Endothelial cell (in vitro differentiated cells): ENCODE data around the gene XXYLT1. TPM values are rescaled to one million over a fixed set of nuclear protein-coding genes. Genes with fewer than 3 reads are reported as not detected.

ENCODE experiments used
- DNase-seq: peaks from one replicate; pipeline ENCODE4 v3.0.0; 2021; ENCODE audit warnings: low spot score
- H3K27ac Mint-ChIP-seq: one replicate; pipeline ENCODE4 v1.8.0; 2021; ENCODE audit warnings: mixed read lengths, inconsistent platforms; ENCODE audit not compliant: unreplicated experiment
- H3K27me3 Mint-ChIP-seq: one replicate; pipeline ENCODE4 v1.8.0; 2021; ENCODE audit warnings: mild to moderate bottlenecking, moderate library complexity, mixed read lengths, inconsistent platforms; ENCODE audit not compliant: unreplicated experiment
- H3K36me3 Mint-ChIP-seq: one replicate; pipeline ENCODE4 v1.8.0; 2021; ENCODE audit warnings: mild to moderate bottlenecking, low read depth, mixed read lengths, inconsistent platforms; ENCODE audit not compliant: unreplicated experiment
- H3K4me1 Mint-ChIP-seq: one replicate; pipeline ENCODE4 v1.8.0; 2021; ENCODE audit warnings: mild to moderate bottlenecking, mixed read lengths, inconsistent platforms; ENCODE audit not compliant: unreplicated experiment
- H3K4me3 Mint-ChIP-seq: one replicate; pipeline ENCODE4 v1.8.0; 2021; ENCODE audit warnings: mild to moderate bottlenecking, mixed read lengths, inconsistent platforms; ENCODE audit not compliant: unreplicated experiment
- H3K9me3 Mint-ChIP-seq: one replicate; pipeline ENCODE4 v1.8.0; 2021; ENCODE audit warnings: mixed read lengths, inconsistent platforms; ENCODE audit not compliant: unreplicated experiment
- CTCF ChIP-seq: fragments of 200-600 bp; sonication (generic); IDR thresholded peaks from one replicate; pipeline ENCODE4 v1.5.0; 2021; ENCODE audit warnings: antibody characterized with exemption; ENCODE audit not compliant: unreplicated experiment
- total RNA-seq: library from RNA; stranded (reverse); fragmentation: NEBNext Ultra II Directional; extraction: Animal tissue kit (Norgen Biotek cat#: 25700); gene quantifications from one replicate; pipeline ENCODE4 v1.2.1, GENCODE V29; 2021; ENCODE audit not compliant: unreplicated experiment

XXYLT1 gene
- total RNA-seq, 1 donor from 2014 or later, result 25.0 TPM

- no peak for TF ChIP-seq CTCF
- H3K27me3 Mint-ChIP-seq, result peaks cover 16% of the 10 kb centered on the region
- DNase-seq, result no peak
- peaks cover 16% of the 10 kb centered on the region for H3K36me3 Mint-ChIP-seq
- no peak overlapping the region for H3K4me3 Mint-ChIP-seq
- H3K4me1 Mint-ChIP-seq, result peaks cover 56% of the 10 kb centered on the region
- H3K27ac Mint-ChIP-seq, result no peak overlapping the region
- H3K9me3 Mint-ChIP-seq, result no peaks in the 10 kb centered on the region
These were observed 98.1 kb downstream of the XXYLT1 start for GRCh38 chr3:195172896-195173295.

GRCh38 chr3:195172039-195172684, 98.8 kb downstream of the XXYLT1 start:
- TF ChIP-seq CTCF, result no peak
- Mint-ChIP-seq H3K4me3 (no peak overlapping the region), H3K9me3 (no peaks in the 10 kb centered on the region), H3K36me3 (peaks cover 15% of the 10 kb centered on the region), H3K4me1 (peaks cover 52% of the 10 kb centered on the region), H3K27me3 (peaks cover 15% of the 10 kb centered on the region), H3K27ac (no peak overlapping the region)
- DNase-seq, result no peak

- Mint-ChIP-seq H3K4me1 (peaks cover 52% of the 10 kb centered on the region), H3K27me3 (peaks cover 10% of the 10 kb centered on the region), H3K4me3 (no peak overlapping the region), H3K9me3 (no peaks in the 10 kb centered on the region), H3K27ac (peak overlapping the region; percentile 81), H3K36me3 (peaks cover 13% of the 10 kb centered on the region)
- DNase-seq, result no peak
- TF ChIP-seq CTCF, result no peak
These were observed 99.7 kb downstream of the XXYLT1 start for GRCh38 chr3:195171093-195171873.

GRCh38 chr3:195170496-195170895, 100.5 kb downstream of the XXYLT1 start:
- Mint-ChIP-seq H3K27ac (no peak overlapping the region), H3K4me1 (peaks cover 55% of the 10 kb centered on the region), H3K27me3 (peaks cover 11% of the 10 kb centered on the region), H3K4me3 (no peak overlapping the region), H3K9me3 (no peaks in the 10 kb centered on the region), H3K36me3 (peaks cover 9% of the 10 kb centered on the region)
- no peak for DNase-seq
- no peak for TF ChIP-seq CTCF
